ENCODE results near the gene CTSC. TPM values are rescaled to one million over a fixed set of nuclear protein-coding genes. Genes with fewer than 3 reads are reported as not detected.

Gene CTSC
- polyA plus RNA-seq, 1 donor (not counting 4 experiments of a cell fraction or from before 2014, with no cell fraction given), result 658 TPM

- Histone ChIP-seq H3K9me1 (ENCODE audit: control insufficient read depth, extremely low read depth, insufficient read depth, low read length) (no peaks in the 10 kb centered on the region), H3K79me2 (ENCODE audit: control insufficient read depth, insufficient read depth, low read length) (peaks cover 81% of the 10 kb centered on the region), H2AFZ (ENCODE audit: control insufficient read depth, low read length) (no peak overlapping the region), H3K4me2 (ENCODE audit: control insufficient read depth, extremely low read depth, insufficient read depth, low read depth, low read length) (no peak overlapping the region), H3K27me3 (ENCODE audit: control insufficient read depth, extremely low read depth, insufficient read depth, low read length) (no peaks in the 10 kb centered on the region), H3K9me3 (ENCODE audit: control insufficient read depth, low read depth, low read length) (no peaks in the 10 kb centered on the region), H4K20me1 (ENCODE audit: control insufficient read depth, extremely low read depth, insufficient read depth, low read length) (no peaks in the 10 kb centered on the region), H3K36me3 (ENCODE audit: control insufficient read depth in 2 of 2, extremely low read depth in 1 of 2, insufficient read depth in 2 of 2, low read length in 2 of 2) (peaks cover 14 to 49% of the 10 kb centered on the region in 2 experiments), H3K4me3 (ENCODE audit: control insufficient read depth in 2 of 3, extremely low read depth in 1 of 3, insufficient read depth in 2 of 3, low read depth in 1 of 3, low read length in 3 of 3) (no peak overlapping the region), H3K27ac (ENCODE audit: control insufficient read depth, insufficient read depth, low read length) (no peak overlapping the region), H3K9ac (ENCODE audit: control insufficient read depth, extremely low read depth, insufficient read depth, low read length) (no peak overlapping the region), H3K4me1 (ENCODE audit: control insufficient read depth, extremely low read depth, insufficient read depth, low read length) (peaks cover 29% of the 10 kb centered on the region)
- FAIRE-seq, result no peak
- TF ChIP-seq EZH2 (IDR thresholded peaks at IDR 0.05; ENCODE audit: low read length) (no peak), CTCF (optimal IDR thresholded peaks at IDR 0.05 in 1 of 3, IDR thresholded peaks at IDR 0.05 in 1 of 3, conservative IDR thresholded peaks at IDR 0.05 in 1 of 3; ENCODE audit: extremely low read depth in 1 of 3, insufficient read depth in 2 of 3, low read length in 3 of 3) (no peak)
- no peak for DNase-seq (ENCODE audit: low read depth, low spot score)
- dilution Hi-C loops (cut with MboI; ENCODE audit: extremely low pct_ligation_motif_present, low sequenced_read_pairs), result loop anchor here (25.0 kb wide), 1 partner anchor 206 kb away; no protein-coding TSS in a partner anchor
These were observed 6.6 kb downstream of the CTSC start for GRCh38 chr11:88330826-88331428.

- Histone ChIP-seq H3K9ac (ENCODE audit: control insufficient read depth, extremely low read depth, insufficient read depth, low read length) (no peak overlapping the region), H3K9me3 (ENCODE audit: control insufficient read depth, low read depth, low read length) (no peaks in the 10 kb centered on the region), H4K20me1 (ENCODE audit: control insufficient read depth, extremely low read depth, insufficient read depth, low read length) (no peaks in the 10 kb centered on the region), H3K9me1 (ENCODE audit: control insufficient read depth, extremely low read depth, insufficient read depth, low read length) (no peaks in the 10 kb centered on the region), H3K4me2 (ENCODE audit: control insufficient read depth, extremely low read depth, insufficient read depth, low read depth, low read length) (no peak overlapping the region), H3K4me3 (ENCODE audit: control insufficient read depth in 2 of 3, extremely low read depth in 1 of 3, insufficient read depth in 2 of 3, low read depth in 1 of 3, low read length in 3 of 3) (no peak overlapping the region), H3K79me2 (ENCODE audit: control insufficient read depth, insufficient read depth, low read length) (peaks cover 78% of the 10 kb centered on the region), H3K36me3 (ENCODE audit: control insufficient read depth in 2 of 2, extremely low read depth in 1 of 2, insufficient read depth in 2 of 2, low read length in 2 of 2) (peaks cover 12 to 44% of the 10 kb centered on the region in 2 experiments), H3K27ac (ENCODE audit: control insufficient read depth, insufficient read depth, low read length) (no peak overlapping the region), H3K4me1 (ENCODE audit: control insufficient read depth, extremely low read depth, insufficient read depth, low read length) (peaks cover 17% of the 10 kb centered on the region), H3K27me3 (ENCODE audit: control insufficient read depth, extremely low read depth, insufficient read depth, low read length) (no peaks in the 10 kb centered on the region), H2AFZ (ENCODE audit: control insufficient read depth, low read length) (no peak overlapping the region)
- no peak for TF ChIP-seq EZH2 (IDR thresholded peaks at IDR 0.05; ENCODE audit: low read length)
- no peak for TF ChIP-seq CTCF (optimal IDR thresholded peaks at IDR 0.05 in 1 of 3, IDR thresholded peaks at IDR 0.05 in 1 of 3, conservative IDR thresholded peaks at IDR 0.05 in 1 of 3; ENCODE audit: extremely low read depth in 1 of 3, insufficient read depth in 2 of 3, low read length in 3 of 3)
- FAIRE-seq (no peak), DNase-seq (ENCODE audit: low read depth, low spot score) (no peak)
- dilution Hi-C loops (cut with MboI; ENCODE audit: extremely low pct_ligation_motif_present, low sequenced_read_pairs), result loop anchor here (25.0 kb wide), 1 partner anchor 208 kb away; no protein-coding TSS in a partner anchor
These were observed 7.8 kb downstream of the CTSC start for GRCh38 chr11:88329563-88330250.

Measured in keratinocyte (primary cell).